RWPE2 (cell line): ENCODE measurements around the gene DENND5B.

Experiments
- ATAC-seq: fragments of 200-7000 bp; cut with Tn5 transposase; 3 replicates; pipeline ENCODE4 v1.9.1; 2021; ENCODE audit warnings: low read depth
- DNase-seq: peaks from one replicate; pipeline ENCODE4 v3.0.0-alpha.2; 2020; ENCODE audit warnings: low spot score
- H3K27ac ChIP-seq: fragments of 450-650 bp; 2 replicates; pipeline ENCODE4 v1.5.1; 2017; ENCODE audit warnings: mild to moderate bottlenecking; ENCODE audit not compliant: poor library complexity, severe bottlenecking
- H3K27me3 ChIP-seq: fragments of 250-450 bp; sonication (Bioruptor Pico); 2 replicates; pipeline ENCODE4 v1.5.1; 2021; ENCODE audit warnings: mild to moderate bottlenecking, moderate library complexity; ENCODE audit not compliant: insufficient read depth, poor library complexity, severe bottlenecking
- H3K36me3 ChIP-seq: fragments of 250-450 bp; sonication (Bioruptor Pico); 2 replicates; pipeline ENCODE4 v1.5.1; 2020; ENCODE audit warnings: low read depth, mild to moderate bottlenecking, moderate library complexity
- H3K4me1 ChIP-seq: fragments of 250-450 bp; sonication (Bioruptor Pico); 2 replicates; pipeline ENCODE4 v1.5.1; 2021; ENCODE audit warnings: mild to moderate bottlenecking, moderate library complexity; ENCODE audit not compliant: insufficient read depth, poor library complexity, severe bottlenecking
- H3K4me3 ChIP-seq: fragments of 250-450 bp; sonication (Bioruptor Pico); 2 replicates; pipeline ENCODE4 v1.5.1; 2021; ENCODE audit warnings: mild to moderate bottlenecking, moderate library complexity; ENCODE audit not compliant: severe bottlenecking
- H3K9me3 ChIP-seq: fragments of 250-450 bp; sonication (Bioruptor Pico); 2 replicates; pipeline ENCODE4 v1.5.1; 2021; ENCODE audit warnings: mild to moderate bottlenecking, moderate library complexity; ENCODE audit not compliant: severe bottlenecking
- TF ChIP-seq, protein P1 (sequence below): fragments of 450-650 bp; IDR thresholded peaks from one replicate; pipeline ENCODE4 v1.5.1; 2017; ENCODE audit warnings: mild to moderate bottlenecking, moderate library complexity; ENCODE audit not compliant: poor library complexity, severe bottlenecking

Gene DENND5B

DNA sequence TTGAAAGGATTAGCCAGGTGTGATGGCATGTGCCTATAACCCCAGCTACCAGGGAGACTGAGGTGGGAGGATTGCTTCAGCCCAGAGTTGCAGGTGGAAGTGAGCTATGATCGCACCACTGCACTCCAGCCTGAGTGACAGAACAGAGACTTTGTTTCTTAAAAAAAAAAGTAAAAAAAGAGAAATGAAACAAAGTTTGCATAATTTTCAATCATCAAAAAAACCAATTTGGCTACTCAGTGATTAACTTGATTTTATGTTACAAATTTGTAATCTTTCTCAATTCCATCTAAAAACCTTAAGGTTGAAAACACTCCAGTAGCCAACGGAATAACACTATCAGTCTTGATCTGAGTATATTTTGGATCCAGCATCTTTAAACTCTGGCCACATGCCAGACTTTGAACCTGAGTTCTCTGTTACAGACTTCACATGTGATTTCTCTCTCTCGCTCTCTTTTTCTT, 12.6 kb upstream of the DENND5B start:
- no peaks in the 10 kb centered on the region for H3K4me1 ChIP-seq
- H3K9me3 ChIP-seq = no peaks in the 10 kb centered on the region
- H3K4me3 ChIP-seq = no peak overlapping the region
- H3K27me3 ChIP-seq = no peaks in the 10 kb centered on the region
- no peaks in the 10 kb centered on the region for H3K36me3 ChIP-seq
- ATAC-seq (no peak), DNase-seq (no peak)
- H3K27ac ChIP-seq = no peak overlapping the region
- TF ChIP-seq, protein P1, sequence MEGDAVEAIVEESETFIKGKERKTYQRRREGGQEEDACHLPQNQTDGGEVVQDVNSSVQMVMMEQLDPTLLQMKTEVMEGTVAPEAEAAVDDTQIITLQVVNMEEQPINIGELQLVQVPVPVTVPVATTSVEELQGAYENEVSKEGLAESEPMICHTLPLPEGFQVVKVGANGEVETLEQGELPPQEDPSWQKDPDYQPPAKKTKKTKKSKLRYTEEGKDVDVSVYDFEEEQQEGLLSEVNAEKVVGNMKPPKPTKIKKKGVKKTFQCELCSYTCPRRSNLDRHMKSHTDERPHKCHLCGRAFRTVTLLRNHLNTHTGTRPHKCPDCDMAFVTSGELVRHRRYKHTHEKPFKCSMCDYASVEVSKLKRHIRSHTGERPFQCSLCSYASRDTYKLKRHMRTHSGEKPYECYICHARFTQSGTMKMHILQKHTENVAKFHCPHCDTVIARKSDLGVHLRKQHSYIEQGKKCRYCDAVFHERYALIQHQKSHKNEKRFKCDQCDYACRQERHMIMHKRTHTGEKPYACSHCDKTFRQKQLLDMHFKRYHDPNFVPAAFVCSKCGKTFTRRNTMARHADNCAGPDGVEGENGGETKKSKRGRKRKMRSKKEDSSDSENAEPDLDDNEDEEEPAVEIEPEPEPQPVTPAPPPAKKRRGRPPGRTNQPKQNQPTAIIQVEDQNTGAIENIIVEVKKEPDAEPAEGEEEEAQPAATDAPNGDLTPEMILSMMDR = no peak

GRCh38 chr12:31600750-31601149, 9.8 kb upstream of the DENND5B start:
- Histone ChIP-seq H3K27ac (no peak overlapping the region), H3K36me3 (no peaks in the 10 kb centered on the region), H3K27me3 (no peaks in the 10 kb centered on the region), H3K4me1 (no peaks in the 10 kb centered on the region), H3K4me3 (no peak overlapping the region), H3K9me3 (no peaks in the 10 kb centered on the region)
- DNase-seq (no peak), ATAC-seq (no peak)
- TF ChIP-seq, protein P1 = no peak

DNA sequence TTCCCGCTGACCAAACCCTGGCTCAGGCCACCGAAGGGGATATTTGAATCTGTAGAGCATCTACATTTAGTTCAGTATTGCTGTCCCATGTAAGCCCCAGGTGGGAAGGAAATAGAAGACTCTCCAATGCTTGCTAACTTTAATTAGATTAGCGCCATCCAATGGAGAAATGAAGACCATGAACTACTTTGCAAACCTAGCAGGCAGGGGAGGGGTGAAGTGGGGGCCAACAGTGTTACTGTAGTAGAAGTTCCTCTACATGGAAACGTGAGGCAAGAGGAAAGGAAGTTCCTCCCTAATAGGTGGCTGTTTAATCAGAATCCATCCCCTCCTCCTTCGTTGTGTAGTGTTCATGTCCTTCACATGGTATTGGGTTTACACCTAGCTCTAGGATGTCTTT, 9.3 kb upstream of the DENND5B start:
- ATAC-seq (no peak), DNase-seq (no peak)
- Histone ChIP-seq H3K27ac (no peak overlapping the region), H3K9me3 (no peaks in the 10 kb centered on the region), H3K4me3 (no peak overlapping the region), H3K27me3 (no peaks in the 10 kb centered on the region), H3K4me1 (no peaks in the 10 kb centered on the region), H3K36me3 (no peaks in the 10 kb centered on the region)
- TF ChIP-seq, protein P1 = no peak

DNA sequence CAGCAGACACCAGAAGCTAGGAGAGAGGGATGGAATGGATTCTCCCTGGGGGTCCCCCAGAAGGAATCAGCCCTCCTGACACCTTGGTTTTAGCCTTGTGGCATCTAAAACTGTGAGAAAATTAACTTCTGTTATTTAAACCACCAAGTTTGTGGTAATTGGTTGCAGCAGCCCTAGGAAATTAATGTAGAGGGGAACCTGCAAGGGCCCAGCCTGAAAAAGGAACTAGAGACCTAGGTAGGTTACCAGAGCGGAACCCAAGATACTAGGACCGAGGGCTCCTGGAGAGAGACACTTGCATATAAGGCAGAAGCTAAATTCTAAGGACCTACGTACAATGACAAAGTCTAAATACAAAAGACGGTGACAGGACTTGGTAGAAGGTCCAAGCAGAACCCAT, 8.1 kb upstream of the DENND5B start:
- Histone ChIP-seq H3K4me3 (no peak overlapping the region), H3K27me3 (no peaks in the 10 kb centered on the region), H3K4me1 (no peaks in the 10 kb centered on the region), H3K9me3 (no peaks in the 10 kb centered on the region), H3K27ac (no peak overlapping the region), H3K36me3 (no peaks in the 10 kb centered on the region)
- ATAC-seq (no peak), DNase-seq (no peak)
- TF ChIP-seq, protein P1 = no peak

DNA sequence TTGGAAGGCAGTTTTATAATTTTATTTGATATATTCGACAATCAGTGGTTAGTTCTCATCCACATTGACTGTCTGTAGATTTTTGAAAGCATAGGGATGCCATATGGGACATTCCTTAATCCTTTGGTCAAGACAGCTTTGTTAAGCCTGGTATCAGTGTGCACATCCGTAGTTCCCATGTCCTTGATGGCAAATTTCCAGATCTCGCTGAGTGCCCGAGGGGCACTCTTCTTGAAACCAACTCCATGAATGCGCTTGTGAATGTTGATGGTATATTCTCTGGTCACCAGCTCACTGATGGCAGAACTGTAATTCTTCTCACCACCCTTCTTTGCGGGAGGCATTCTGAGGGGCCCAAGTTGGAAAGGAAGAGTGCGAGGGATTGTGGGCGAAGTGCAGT, 6.1 kb upstream of the DENND5B start:
- TF ChIP-seq, protein P1 = no peak
- DNase-seq (no peak), ATAC-seq (no peak)
- H3K27ac ChIP-seq = no peak overlapping the region
- no peak overlapping the region for H3K4me3 ChIP-seq
- H3K9me3 ChIP-seq = no peaks in the 10 kb centered on the region
- H3K36me3 ChIP-seq = no peaks in the 10 kb centered on the region
- H3K27me3 ChIP-seq = no peaks in the 10 kb centered on the region
- no peaks in the 10 kb centered on the region for H3K4me1 ChIP-seq
